Activated T-cell treated with anti-CD3 and anti-CD28 coated beads for 48 hours (primary cell): ENCODE measurements around the gene ZNF26.
"Not testable (repeated sequence)": the region's sequence is repeated elsewhere in the genome, so short reads cannot be mapped to it uniquely, and the experiment has no call there.

Experiments used
- DNase-seq: peaks from one replicate; pipeline ENCODE4 v3.0.0-alpha.2; 2020; ENCODE audit warnings: low read depth

Gene ZNF26

DNA sequence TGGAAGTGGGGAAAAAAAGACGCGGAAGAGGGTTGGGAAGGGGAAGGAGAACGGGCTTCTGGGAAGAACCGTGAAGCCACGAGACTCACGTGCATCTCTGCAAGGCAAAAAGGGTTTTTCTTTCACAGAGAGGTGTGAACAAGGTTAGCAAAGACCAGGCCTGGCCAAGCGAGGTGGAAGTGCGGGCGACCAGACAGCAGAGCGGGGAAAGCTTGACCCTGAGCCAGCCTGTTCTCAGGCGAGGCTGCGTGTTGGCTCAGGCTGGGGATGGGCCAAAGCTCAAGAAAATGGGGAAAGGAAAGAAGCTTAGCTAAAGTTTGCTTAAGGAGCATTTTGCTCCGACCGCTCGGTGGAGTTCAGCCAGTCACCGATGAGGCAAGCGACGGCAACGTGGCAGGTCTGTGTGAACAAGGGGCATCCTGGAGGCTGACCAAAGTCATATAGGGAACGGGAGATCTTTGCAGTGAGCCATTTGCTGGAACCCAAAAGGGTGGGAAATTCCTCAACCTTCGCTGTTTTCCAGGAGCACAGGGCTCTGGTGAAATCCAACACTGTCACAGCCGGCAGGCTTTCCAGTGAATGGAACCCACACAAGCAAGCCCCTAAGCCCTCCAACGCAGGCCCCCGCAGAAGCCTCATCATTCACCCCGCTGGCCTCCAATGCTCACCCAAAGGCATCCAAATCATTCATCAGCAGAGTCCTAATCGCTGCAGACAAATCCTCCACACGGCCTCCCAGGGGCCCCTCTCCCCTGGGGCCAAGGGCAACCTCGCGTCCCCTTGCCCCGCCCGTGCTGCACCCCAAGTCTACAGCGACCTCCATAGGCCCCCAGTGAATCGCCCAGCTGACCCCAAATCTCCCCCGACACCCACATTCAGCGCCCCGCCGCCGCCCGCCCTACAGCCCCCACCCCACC, 30.8 kb upstream of the ZNF26 start:
- DNase-seq, result peak; percentile 8

DNA sequence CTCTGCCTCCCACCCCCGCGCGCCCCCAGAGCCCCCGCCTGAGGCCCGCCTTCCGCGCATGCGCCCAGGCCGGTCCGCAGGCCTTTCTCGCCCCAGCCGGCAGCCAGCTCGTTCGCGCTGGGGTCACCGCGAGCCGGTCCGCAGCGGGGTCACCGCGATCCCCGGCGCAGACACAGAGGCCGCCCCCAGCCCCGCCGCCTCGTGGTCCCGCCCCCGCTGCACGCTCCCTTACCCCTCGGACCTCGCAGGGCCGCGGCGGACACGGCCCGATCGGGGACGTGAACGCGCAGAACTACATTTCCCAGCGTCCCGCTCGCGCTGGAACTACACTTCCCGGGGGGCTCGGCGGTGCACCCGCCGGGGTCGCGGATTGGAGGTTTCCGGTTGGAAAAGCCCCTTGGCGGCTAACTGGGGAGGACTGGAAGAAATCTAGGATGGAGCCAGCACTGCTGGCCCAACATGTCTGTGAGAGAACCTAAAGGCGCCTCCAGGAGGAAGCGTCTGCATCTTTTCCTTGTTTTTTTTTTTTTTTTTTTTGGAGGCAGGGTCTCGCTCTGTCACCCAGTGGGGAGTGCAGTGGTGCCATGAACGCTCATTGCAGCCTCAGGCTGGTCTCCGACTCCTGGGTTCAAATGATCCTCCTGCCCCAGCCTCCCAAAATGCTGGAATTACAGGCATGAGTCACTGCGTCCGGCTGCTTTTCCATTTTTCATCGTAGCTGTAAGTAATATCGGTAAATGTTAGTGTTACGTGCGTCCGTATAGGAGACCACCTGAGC, 30.0 kb upstream of the ZNF26 start, which contains the start of gene ZNF605:
Gene ZNF605, minus strand, starts transcription at position 296 of the 778 bp plus-strand sequence. CDS start 10,671 bp downstream, outside the sequence.
- peak; percentile 81 for DNase-seq

DNA sequence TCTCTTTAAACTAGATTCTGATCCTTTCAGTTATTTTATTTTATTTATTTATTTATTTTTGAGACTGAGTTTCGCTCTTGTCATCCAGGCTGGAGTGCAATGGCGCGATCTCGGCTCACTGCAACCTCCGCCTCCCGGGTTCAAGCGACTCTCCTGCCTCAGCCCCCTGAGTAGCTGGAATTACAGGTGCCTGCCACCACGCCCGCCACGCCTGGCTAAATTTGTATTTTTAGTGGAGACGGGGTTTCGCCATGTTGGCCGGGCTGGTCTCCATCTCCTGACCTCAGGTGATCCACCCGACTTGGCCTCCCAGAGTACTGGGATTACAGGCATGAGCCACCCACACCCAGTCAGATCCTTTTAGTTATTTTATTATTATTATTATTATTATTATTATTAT, 24.4 kb upstream of the ZNF26 start:
- DNase-seq, result not testable (repeated sequence)

DNA sequence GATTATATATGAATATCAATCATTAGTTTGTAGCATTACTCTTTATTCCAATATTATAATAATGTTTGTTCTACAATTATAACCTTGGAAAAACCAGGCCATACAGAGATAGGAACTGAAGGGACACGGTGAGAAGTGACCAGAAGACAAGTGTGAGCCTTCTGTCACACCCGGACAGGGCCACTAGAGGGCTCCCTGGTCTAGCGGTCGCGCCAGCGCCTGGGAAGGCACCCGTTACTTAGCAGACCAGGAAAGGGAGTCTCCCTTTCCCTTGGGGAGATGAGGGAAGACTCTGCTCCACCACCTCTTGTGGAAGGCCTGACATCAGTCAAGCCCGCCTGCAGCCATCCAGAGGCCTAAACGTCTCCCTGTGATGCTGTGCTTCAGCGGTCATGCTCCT, 22.2 kb upstream of the ZNF26 start:
- DNase-seq, result peak; percentile 5

DNA sequence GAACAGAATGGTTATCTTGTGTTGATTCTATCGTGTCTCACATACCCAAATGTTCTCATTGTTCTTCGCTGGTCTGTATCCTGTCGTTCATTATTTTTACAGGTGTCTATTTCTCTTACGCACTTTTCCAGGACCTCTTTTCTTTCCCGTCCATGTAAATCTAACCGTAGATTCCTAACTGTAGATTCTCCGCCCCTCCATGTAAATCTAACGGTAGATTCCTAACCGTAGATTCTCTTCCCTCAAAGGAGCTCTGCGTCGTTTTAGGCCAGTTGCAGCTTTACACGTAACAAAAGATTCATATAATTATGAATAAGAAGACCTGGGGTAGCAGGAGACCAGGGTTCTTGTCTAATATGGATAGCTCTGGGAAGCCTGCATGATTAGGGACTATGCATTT, 20.4 kb upstream of the ZNF26 start:
- no peak for DNase-seq

DNA sequence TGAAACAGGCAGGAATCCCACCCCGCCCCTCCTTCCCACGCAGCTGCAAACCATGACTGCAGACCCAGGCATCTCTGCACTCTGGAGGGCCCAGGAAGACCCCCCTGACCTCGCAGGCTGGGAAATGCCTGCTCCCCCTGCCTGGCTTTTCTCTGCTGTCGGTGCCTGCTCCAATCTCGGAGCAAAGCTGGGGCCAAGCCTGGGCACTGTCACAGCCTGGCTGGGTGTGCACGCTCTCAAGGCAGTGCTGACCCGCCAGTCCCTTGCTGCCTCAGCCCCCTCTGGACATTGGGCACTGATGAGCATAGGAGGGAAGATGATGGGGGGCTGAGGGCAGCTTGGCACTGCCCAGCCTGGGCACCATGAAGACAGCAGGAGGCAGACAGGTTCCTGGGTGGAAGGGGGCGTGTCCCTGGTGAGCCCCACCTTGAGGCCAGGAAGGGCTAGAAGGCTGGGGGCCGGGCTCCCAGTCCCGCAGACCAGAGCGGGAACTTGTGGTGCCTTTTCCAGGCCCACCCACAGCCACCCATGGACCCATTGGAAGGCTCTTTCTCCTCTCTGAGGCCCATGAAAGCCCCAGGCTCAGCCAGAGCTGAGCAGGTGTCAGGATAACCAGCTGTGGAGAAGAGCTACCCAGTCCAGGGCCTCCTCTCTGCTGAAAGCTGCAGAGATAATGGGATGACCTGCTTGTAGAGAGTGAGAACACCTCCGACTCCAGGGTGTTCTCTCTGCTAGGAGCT, 19.3 kb upstream of the ZNF26 start:
- no peak for DNase-seq

DNA sequence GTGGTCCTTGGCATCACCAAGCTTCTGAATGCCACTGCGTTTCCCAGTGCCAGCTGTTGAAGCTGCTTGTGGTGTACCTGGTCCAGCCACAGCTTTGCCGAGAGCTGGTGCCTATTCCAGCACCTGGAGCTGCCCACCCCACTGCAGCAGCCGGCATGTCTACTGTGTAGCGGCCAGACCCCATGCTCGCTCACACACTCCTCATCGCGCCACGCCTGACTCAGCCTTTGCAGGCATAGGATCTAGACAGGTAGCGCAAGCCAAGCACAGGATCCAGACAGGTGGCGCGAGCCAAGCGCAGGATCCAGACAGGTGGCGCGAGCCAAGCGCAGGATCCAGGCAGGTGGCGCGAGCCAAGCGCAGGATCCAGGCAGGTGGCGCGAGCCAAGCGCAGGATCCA, 18.4 kb upstream of the ZNF26 start:
- DNase-seq, result no peak

DNA sequence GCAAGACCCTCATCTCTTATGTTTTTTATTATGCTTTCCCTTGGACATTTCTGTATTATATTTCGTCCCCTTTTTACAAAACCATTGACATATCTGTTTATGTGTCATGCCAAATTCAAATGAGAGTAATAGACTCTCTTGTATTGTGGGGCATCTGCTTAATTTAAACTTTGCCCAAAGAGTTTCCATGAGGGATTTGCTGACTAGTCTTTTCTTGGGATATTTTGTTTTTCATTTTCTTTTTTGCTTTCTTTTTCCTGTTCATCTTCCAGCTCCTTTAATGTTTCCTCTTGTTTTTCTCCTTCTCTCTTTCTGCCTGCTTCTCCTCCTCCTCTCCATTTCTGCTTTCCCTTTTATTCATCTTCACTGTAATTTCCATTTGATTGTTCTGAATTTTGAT, 13.8 kb upstream of the ZNF26 start:
- no peak for DNase-seq

DNA sequence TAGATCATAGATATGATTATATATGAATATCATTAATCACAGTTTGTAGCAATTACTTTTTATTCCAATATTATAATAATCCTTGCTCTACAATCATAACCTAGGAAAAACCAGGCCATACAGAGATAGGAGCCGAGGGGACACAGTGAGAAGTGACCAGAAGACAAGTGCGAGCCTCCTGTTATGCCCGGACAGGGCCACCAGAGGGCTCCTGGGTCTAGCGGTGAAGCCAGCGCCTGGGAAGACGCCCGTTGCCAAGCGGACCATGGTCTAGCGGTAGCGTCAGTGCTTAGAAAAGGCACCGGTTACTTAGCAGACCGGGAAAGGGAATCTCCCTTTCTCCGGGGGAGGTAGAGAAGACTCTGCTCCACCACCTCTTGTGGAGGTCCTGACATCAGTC, 9.3 kb upstream of the ZNF26 start:
- DNase-seq, result peak; percentile 36

DNA sequence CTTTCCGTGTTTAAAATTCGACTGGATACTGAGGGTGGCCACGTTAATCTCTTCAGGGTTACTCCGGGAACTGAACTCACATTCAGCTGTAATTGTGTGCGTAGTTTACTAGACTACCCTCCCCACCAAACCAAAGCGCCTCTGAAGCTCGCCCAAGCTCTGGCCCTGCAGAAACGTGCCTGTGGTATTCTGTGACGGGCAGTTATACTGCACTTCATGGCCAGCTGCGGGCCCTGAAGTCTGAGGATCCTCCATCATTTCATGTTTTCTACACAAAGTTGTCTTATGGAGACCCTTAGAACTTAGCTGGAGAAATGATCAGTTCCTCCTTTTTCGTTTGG, 688 bp downstream of the ZNF26 start:
- DNase-seq, result no peak

DNA sequence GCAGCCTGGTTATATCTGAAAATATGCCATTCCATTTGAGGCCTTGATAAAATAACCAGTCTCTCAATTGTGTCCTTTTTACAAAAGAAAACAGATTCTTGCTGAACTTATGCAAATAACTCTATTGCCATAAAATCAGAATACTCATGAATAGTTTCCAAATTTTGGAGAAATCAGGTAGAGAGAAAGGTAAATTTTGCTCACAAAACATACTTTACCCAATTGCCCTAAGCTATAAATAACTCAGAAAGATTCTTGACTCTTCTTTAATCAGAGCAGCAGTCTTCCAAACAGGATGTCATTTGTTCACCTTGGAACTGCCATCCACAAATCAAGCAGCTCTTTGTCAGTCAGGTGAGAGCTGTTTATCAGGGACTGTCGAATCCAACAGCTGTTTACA, 12.6 kb downstream of the ZNF26 start:
- DNase-seq, result no peak

DNA sequence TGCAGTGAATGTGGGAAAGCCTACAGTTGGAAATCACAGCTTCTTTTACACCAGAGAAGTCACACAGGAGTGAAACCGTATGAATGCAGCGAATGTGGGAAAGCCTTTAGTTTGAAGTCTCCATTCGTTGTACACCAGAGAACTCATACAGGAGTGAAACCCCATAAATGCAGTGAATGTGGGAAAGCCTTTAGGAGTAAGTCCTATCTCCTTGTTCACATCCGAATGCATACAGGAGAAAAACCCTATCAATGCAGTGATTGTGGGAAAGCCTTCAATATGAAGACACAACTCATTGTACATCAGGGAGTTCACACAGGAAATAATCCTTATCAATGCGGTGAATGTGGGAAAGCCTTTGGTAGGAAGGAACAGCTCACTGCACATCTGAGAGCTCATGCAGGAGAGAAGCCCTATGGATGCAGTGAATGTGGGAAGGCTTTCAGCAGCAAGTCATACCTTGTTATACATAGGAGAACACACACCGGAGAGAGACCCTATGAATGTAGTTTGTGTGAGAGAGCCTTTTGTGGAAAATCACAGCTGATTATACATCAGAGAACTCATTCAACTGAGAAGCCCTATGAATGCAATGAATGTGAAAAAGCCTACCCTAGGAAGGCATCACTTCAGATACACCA, 24.6 kb downstream of the ZNF26 start:
- no peak for DNase-seq

DNA sequence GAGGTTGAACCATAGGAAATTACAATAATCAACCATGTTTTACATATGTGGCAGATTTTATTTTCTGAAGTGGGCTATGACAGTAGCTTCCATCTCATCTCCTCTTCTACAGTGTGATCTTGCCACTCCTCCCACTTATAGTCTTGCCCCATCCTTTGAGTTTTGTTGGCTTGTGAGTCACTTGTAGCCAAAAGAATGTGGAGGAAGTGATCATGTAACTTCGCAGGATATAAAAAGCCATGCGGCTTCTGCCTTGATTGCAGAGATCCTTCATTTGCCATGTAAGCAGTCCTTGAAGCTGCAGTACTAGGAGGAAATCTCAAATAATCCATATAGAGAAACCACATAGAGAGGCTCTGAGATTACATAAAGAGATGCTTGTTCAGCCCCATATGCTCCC, 37.4 kb downstream of the ZNF26 start:
- DNase-seq, result no peak

DNA sequence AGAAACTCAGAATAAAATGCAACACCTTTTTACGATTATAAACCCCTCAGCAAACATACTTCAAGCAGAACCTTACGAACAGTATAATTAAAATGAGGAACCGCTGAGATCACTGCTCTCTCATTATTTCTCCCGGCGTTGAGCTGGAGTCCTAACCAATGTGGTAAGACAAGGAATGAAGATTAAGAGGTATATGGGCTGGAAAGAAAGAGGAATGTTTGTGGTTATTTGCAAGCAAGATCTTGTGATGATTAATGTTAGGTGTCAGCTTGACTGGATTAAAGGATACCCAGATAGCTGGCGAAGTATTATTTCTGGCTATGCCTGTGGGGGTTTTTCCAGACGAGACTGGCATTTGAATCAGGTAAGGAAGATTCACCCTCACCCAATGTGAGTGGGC, 40.8 kb downstream of the ZNF26 start:
- DNase-seq, result no peak

DNA sequence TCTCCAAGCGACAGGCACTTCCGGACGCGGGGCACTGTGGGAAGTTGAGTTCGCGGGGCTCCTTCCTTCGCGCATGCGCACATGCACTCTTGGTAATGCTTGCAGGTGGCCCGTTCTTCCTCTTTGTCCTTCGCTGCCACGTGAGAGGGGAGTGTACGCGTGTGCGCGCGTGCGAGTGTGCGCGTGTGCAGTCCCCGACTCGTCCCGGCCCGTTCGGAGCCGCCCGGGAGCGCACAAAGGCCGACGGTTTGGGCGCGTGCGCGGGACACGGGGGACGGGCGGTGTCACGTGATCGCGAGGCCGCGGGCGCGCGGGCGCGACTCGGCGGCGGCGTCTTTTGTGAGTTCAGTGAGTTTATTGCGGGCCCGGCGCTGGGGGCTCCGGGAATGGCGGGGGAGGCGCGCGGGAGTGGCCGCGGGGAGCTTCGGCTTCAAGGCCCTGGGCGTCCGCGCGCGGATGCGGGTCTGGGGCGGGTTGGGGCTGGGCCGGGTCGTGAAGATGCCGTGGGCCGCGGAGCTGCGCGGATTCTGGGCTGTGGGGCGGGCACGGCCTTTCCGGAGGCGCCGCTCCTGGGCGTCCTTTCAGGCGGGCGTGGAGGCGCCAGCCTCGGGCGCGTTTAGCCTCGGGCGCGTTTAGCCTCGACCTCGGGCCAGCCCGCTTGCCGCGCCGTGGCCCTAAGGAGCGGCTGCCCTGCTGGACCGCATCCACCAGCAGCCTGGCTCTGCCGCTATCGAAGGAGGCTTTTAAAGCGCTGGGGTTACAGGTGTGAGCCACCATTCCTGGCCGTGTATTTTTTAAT, 51.2 kb downstream of the ZNF26 start, which contains the start of gene ZNF84:
Gene ZNF84, plus strand, starts transcription at position 303 of the 799 bp plus-strand sequence. CDS start 3,959 bp downstream, outside the sequence.
- DNase-seq, result peak; percentile 94

DNA sequence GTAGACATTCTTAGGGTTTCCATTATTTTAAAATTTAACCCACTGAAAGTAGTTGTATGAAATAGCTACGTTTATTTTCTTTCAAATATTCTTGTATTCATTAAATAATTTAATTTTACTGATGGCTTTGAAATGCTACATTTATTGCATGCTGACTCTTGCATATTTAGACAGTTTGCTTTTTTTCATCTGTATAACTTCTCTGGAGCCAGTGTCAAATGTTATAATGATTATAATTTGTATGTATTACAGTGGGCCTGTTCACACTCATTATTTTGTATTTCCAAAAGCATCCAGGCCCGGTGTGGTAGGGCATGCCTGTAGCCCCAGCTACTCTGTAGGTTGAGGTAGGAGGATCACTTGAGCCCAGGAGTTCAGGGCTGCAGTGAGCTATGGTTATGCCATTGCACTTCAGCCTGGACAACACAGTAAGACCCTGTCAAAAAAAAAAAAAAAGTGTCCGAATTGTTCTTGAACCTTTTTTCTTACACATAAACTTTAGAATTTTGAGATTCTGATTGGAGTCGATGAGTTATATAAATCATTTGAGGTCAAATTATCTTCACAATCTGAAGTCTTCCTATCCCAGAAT, 52.0 kb downstream of the ZNF26 start:
- no peak for DNase-seq

DNA sequence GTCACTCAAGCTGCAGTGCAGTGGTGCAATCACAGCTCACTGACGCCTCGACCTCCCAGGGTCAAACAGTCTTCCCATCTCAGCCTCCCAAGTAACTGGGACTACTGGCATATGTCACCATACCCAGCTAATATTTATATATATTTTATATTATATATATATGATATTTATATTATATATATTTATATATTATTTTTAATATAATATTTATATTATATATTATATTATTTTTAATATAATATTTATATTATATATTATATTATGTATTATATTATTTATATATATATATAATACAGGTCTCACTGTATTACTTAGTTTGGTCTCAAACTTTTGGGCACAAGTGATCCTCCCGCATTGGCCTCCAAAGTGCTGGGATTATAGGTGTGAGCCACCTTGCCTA, 60.5 kb downstream of the ZNF26 start:
- DNase-seq, result no peak

DNA sequence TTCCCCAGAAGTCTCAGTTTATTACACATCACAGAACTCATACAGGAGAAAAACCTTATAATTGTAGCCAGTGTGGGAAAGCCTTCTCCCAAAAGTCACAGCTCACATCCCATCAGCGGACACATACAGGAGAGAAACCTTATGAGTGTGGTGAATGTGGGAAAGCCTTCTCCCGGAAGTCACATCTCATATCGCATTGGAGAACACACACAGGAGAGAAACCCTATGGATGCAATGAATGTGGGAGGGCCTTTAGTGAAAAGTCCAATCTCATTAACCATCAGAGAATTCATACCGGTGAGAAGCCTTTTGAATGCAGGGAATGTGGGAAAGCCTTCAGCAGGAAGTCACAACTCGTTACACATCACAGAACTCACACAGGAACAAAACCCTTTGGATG, 71.3 kb downstream of the ZNF26 start:
- DNase-seq, result no peak

DNA sequence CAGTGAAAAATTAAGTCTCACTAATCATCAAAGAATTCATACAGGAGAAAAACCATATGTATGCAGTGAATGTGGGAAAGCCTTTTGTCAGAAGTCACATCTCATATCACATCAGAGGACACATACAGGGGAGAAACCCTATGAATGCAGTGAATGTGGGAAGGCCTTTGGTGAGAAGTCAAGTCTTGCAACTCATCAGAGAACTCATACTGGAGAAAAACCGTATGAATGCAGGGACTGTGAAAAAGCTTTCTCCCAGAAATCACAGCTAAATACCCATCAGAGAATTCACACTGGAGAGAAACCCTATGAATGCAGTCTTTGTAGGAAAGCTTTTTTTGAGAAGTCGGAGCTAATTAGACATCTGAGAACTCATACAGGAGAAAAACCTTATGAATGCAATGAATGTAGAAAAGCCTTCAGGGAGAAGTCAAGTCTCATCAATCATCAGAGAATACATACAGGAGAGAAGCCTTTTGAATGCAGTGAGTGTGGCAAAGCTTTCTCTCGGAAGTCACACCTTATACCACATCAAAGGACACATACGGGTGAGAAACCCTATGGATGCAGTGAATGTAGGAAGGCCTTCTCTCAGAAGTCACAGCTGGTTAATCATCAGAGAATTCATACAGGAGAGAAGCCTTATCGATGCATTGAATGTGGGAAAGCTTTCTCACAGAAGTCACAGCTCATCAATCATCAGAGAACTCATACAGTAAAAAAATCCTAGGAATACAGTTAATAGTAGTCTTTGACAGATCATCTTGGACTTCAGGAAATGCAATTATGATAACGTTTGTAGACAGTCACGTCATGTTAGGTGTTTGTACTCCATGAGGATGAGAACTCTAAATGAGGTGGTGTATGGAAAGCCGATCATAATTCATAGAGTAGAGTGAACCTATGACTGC, 72.3 kb downstream of the ZNF26 start:
- no peak for DNase-seq

DNA sequence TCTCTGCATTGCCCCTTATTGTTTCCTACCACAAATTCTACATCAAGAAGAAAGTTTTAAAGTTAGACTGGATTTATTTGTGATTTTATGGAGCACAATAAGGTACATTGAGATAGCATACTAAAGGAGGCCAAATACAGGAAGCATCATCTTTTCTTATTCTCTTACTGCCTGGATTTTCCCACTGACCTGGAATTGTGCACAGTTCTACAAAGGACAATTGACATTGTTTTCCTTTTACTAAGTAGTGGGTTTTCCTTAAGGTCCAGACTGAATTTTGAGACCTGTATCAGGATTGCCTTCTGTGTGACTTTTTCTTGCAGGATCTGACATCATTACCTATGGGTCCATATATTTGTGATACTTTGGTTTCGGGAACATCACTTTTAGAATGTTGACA, 75.8 kb downstream of the ZNF26 start:
- DNase-seq, result no peak
